ENCODE data around the gene MRAP2.

DNA sequence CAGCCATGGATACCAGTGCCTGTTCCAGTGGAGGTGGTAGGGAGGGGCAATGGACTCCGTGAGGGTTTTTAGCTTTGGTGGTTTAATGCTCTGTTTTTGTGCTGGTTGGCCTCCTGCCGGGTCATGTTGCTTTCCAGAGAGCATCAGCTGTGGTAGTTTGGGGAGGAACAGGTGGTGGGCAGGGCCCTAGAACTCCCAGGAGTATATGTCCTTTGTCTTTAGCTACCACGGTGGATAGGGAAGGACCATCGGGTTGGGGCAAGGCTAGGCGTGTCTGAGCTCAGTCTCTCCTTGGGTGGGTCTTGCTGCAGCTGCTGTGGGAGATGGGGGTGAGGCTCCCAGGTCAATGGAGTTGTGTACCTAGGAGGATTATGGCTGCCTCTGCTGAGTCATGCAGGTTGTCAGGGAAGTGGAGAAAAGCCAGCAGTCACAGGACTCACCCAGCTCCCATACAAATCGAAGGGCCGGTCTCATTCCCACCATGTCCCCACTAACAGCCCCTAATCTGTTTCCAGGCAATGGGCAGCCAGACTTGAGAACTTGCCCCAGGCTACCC is 38.9 kb downstream of the MRAP2 start:
- TF ChIP-seq, protein P1, sequence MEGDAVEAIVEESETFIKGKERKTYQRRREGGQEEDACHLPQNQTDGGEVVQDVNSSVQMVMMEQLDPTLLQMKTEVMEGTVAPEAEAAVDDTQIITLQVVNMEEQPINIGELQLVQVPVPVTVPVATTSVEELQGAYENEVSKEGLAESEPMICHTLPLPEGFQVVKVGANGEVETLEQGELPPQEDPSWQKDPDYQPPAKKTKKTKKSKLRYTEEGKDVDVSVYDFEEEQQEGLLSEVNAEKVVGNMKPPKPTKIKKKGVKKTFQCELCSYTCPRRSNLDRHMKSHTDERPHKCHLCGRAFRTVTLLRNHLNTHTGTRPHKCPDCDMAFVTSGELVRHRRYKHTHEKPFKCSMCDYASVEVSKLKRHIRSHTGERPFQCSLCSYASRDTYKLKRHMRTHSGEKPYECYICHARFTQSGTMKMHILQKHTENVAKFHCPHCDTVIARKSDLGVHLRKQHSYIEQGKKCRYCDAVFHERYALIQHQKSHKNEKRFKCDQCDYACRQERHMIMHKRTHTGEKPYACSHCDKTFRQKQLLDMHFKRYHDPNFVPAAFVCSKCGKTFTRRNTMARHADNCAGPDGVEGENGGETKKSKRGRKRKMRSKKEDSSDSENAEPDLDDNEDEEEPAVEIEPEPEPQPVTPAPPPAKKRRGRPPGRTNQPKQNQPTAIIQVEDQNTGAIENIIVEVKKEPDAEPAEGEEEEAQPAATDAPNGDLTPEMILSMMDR (IDR thresholded peaks at IDR 0.05), result no peak
- no peak for TF ChIP-seq ZFX (IDR thresholded peaks at IDR 0.05; ENCODE audit: borderline replicate concordance)

Data from 22Rv1 (cell line).